B cell (primary cell): ENCODE results near the gene CRELD2.

Experiments used
- CTCF ChIP-seq: fragments of 200-600 bp; IDR thresholded peaks from one replicate; pipeline ENCODE4 v1.8.0; 2022; ENCODE audit warnings: antibody characterized with exemption, mild to moderate bottlenecking
- EZH2 ChIP-seq: IDR thresholded peaks from 2 replicates; pipeline ENCODE4 v1.6.1; 2012; ENCODE audit warnings: borderline replicate concordance, low read depth, mild to moderate bottlenecking, moderate library complexity, low read length; ENCODE audit not compliant: insufficient read depth, poor library complexity, severe bottlenecking

GRCh38 chr22:49896201-49896600, 22.2 kb upstream of the CRELD2 start:
- TF ChIP-seq CTCF, result no peak
- TF ChIP-seq EZH2, result no peak
